AG04450 (cell line): ENCODE data around the gene GNB5. TPM values are rescaled to one million over a fixed set of nuclear protein-coding genes. Genes with fewer than 3 reads are reported as not detected.
"Not testable (repeated sequence)": the region's sequence is repeated elsewhere in the genome, so short reads cannot be mapped to it uniquely, and the experiment has no call there.

Experiments used
- CTCF ChIA-PET: fragments of 300-600, 350-600 bp; formaldehyde crosslinking; extraction: SDS; loops from one replicate; lab custom pipeline; 2022; ENCODE audit warnings: antibody characterized with exemption, inconsistent platforms; lab: Charles Lee
- POLR2A ChIA-PET: fragments of 350-600 bp; formaldehyde crosslinking; extraction: SDS; loops from one replicate; lab custom pipeline; 2021; ENCODE audit warnings: antibody characterized with exemption, inconsistent platforms; lab: Yijun Ruan, JAX
- DNase-seq: peaks from one replicate; pipeline ENCODE4 v3.0.0-alpha.2; 2011; ENCODE audit warnings: low read depth, low spot score
- H3K27ac ChIP-seq: one replicate; pipeline ENCODE4 v1.5.1; 2012; ENCODE audit warnings: low read depth, low read length, control low read depth
- H3K27me3 ChIP-seq: one replicate; pipeline ENCODE4 v1.6.0; 2012; ENCODE audit warnings: low read length; ENCODE audit not compliant: control insufficient read depth, insufficient read depth
- H3K4me3 ChIP-seq: 2 replicates; pipeline ENCODE4 v1.5.1; 2011; ENCODE audit warnings: mild to moderate bottlenecking, low read depth, low read length, control low read depth
- H3K9me3 ChIP-seq: 2 replicates; pipeline ENCODE4 v1.5.1; 2012; ENCODE audit warnings: low read length; ENCODE audit not compliant: control insufficient read depth, insufficient read depth
- polyA plus RNA-seq: library from polyadenylated mRNA; depleted of rRNA; stranded (reverse); fragments of >200 nt; gene quantifications from 2 replicates; pipeline ENCODE4 v1.2.3, GENCODE V29; 2011
- TF ChIP-seq, protein P1 (sequence below): IDR thresholded peaks from 2 replicates; pipeline ENCODE4 v1.5.1; 2011; ENCODE audit warnings: low read depth, low read length, control low read depth, inconsistent platforms

The GNB5 gene
- polyA plus RNA-seq, 1 experiment, result 43.6 TPM

DNA sequence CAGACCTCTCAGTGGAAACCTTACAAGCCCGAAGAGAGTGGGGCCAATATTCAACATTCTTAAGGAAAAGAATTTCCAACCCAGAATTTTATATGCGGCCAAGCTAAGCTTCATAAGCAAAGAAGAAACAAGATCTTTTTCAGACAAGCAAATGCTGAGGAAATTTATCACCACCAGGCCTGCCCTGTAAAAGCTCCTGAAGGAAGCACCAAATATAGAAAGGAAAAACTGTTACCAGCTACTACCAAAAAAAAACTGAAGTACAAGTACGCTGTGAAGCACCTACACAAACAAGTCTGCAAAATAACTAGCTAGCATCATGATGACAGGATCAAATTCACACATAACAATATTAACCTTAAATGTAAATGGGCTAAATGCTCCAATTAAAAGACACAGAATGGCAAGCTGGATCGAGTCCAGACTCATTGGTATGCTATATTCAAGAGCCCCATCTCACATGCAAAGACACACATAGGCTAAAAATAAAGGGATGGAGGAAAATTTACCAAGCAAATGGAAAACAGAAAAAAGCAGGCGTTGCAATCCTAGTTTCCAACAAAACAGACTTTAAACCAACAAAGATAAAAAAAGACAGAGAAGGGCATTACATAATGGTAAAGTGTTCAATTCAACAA lies 25.6 kb downstream of the GNB5 start:
- DNase-seq, H3K4me3 ChIP-seq, POLR2A ChIA-PET, H3K27me3 ChIP-seq, H3K9me3 ChIP-seq, H3K27ac ChIP-seq: not testable (repeated sequence)
- CTCF ChIA-PET, result interaction anchor here (1.0 to 1.2 kb wide), 3 partner anchors 60 to 85 kb away, joined by 3 to 5 read pairs (median 4); no protein-coding TSS in a partner anchor

DNA sequence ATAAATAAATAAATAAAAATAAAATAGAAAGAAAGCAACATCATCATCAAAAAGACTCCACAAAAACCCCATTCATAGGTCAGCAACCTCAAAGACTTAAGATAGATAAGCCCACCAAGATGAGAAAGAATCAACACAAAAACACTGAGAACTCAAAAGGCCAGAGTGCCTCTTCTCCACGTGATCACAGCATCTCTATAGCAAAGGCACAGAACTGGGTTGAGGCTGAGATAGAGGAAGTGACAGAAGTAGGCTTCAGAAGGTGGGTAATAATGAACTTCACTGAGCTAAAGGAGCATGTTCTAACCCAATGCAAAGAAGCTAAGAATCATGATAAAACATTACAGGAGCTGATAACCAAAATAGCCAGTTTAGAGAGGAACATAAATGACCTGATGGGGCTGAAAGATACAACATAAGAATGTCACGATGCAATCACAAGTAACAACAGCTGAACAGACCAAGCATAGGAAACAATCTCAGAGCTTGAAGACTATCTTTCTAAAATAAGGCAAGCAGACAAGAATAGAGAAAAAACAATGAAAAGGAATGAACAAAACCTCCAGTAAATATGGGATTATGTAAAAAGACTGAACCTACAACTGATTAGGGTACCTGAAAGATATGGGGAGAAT lies 26.4 kb downstream of the GNB5 start:
- no peak overlapping the region for H3K27ac ChIP-seq
- TF ChIP-seq, protein P1, sequence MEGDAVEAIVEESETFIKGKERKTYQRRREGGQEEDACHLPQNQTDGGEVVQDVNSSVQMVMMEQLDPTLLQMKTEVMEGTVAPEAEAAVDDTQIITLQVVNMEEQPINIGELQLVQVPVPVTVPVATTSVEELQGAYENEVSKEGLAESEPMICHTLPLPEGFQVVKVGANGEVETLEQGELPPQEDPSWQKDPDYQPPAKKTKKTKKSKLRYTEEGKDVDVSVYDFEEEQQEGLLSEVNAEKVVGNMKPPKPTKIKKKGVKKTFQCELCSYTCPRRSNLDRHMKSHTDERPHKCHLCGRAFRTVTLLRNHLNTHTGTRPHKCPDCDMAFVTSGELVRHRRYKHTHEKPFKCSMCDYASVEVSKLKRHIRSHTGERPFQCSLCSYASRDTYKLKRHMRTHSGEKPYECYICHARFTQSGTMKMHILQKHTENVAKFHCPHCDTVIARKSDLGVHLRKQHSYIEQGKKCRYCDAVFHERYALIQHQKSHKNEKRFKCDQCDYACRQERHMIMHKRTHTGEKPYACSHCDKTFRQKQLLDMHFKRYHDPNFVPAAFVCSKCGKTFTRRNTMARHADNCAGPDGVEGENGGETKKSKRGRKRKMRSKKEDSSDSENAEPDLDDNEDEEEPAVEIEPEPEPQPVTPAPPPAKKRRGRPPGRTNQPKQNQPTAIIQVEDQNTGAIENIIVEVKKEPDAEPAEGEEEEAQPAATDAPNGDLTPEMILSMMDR, result no peak
- CTCF ChIA-PET, result interaction anchor here (1.0 to 1.2 kb wide), 3 partner anchors 61 to 85 kb away, joined by 3 to 5 read pairs (median 4); no protein-coding TSS in a partner anchor
- H3K9me3 ChIP-seq, result peaks cover 5% of the 10 kb centered on the region; the same call in 1 of the 2 replicates
- H3K27me3 ChIP-seq, result no peaks in the 10 kb centered on the region
- DNase-seq, result no peak
- POLR2A ChIA-PET, result interaction anchor here (0.7 kb wide), 1 partner anchor 192 kb away, joined by 4 read pairs; no protein-coding TSS in a partner anchor
- no peak overlapping the region for H3K4me3 ChIP-seq

DNA sequence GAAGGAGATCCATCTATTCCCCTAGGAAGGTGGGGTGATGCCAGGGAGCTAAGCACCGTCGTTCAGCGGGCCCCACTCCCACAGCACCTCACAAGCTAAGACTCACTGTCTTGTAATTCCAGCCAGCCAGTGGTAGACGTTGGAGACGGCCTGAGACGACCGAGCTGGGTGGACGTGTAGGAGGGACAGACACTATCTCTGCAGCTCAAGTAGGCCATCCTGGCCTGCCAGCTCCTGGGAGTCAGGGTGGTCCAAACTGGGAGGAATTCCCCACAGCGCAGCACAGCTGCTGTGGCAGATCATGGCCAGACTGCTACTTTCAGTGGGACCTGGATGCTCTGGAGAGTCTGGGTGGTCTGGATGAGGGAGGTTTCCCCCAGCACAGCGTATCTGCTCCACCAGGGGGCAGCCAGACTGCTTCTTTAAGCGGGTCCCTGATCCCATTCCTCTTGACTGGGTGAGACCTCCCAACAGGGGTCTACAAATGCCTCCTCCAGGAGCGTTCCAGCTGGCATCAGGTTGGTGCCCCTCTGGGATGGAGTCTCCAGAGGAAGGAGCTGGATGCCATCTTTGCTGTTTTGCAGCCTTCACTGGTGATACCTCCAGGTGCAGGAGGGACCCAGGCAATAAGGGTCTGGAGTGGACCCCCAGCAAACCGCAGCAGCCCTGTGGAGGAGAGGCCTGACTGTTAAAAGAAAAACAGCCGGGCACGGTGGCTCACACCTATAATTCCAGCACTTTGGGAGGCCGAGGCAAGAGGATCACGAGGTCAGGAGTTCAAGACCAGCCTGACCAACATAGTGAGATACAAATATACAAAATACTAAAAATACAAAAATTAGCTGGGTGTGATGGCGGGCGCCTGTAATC lies 27.6 kb downstream of the GNB5 start:
- no peak for DNase-seq
- CTCF ChIA-PET, result no interaction called here
- Histone ChIP-seq H3K27me3 (no peaks in the 10 kb centered on the region), H3K27ac (peak overlapping the region; percentile 55), H3K4me3 (no peak overlapping the region), H3K9me3 (peaks cover 5% of the 10 kb centered on the region; the same call in 1 of the 2 replicates)
- POLR2A ChIA-PET, result interaction anchor here (0.6 to 1.2 kb wide), 2 partner anchors 11 to 16 kb away, joined by 3 to 4 read pairs; no protein-coding TSS in a partner anchor
- TF ChIP-seq, protein P1, result peak; percentile 19; the same call in 1 of the 2 replicates

DNA sequence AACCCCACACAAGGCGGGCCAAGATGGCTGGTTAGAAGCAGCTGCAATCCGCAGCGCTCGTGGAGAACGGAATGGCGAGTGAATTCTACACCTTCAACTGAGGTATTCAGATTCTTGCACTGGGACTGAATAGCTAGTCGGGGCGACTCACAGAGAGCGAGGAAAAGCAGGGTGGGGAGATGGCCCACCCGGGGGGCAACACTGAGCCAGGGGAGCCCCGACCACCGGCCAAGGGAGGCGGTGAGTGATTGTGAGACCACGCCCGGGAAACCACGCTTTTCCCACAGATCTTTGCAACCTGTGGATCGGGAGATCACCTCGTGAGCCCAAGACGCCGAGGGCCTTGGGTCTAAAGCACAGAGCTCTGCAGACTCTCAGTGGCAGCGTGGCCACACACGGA lies 28.3 kb downstream of the GNB5 start:
- TF ChIP-seq, protein P1, result no peak
- H3K4me3 ChIP-seq, result no peak overlapping the region
- no peak for DNase-seq
- no peaks in the 10 kb centered on the region for H3K27me3 ChIP-seq
- POLR2A ChIA-PET, result interaction anchor here (0.6 to 1.2 kb wide), 2 partner anchors 10 to 16 kb away, joined by 3 to 4 read pairs; no protein-coding TSS in a partner anchor
- CTCF ChIA-PET, result interaction anchor here (0.6 to 1.0 kb wide), 2 partner anchors 8 to 44 kb away, joined by 4 to 5 read pairs; no protein-coding TSS in a partner anchor
- H3K27ac ChIP-seq, result peak overlapping the region; percentile 55
- H3K9me3 ChIP-seq, result peaks cover 5% of the 10 kb centered on the region; the same call in 1 of the 2 replicates

DNA sequence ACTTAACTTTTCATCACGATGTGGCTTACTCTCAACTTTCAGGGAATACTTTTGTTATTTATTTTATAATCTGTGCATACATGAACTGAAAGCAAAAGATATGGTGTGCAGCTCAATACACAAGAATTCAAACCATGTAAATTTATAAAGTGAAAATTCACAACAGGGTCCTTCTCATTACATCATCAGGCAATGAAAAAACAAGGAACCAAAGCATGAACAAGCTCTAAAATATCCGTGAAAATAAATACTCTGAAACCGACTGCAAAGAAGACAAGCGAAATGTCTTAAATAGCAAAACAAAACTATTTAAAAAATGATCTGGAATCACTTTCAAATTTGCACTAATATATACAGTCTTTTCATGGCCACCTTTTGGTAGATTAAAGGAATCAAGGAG lies 28.9 kb downstream of the GNB5 start:
- TF ChIP-seq, protein P1, result no peak
- peaks cover 5% of the 10 kb centered on the region; the same call in 1 of the 2 replicates for H3K9me3 ChIP-seq
- H3K27ac ChIP-seq, result peak overlapping the region; percentile 87
- no peaks in the 10 kb centered on the region for H3K27me3 ChIP-seq
- POLR2A ChIA-PET, result interaction anchor here (0.6 to 1.2 kb wide), 3 partner anchors 17 to 133 kb away, joined by 3 to 4 read pairs (median 3); no protein-coding TSS in a partner anchor
- CTCF ChIA-PET, result interaction anchor here (0.6 to 1.0 kb wide), 3 partner anchors 9 to 226 kb away, joined by 3 to 5 read pairs (median 4); no protein-coding TSS in a partner anchor
- H3K4me3 ChIP-seq, result 0 out of 2 replicates have a peak overlapping the region, but pooled peaks have one; percentile 7
- DNase-seq, result peak; percentile 54
